HEK293 (cell line): ENCODE results near the gene INCA1.

Source experiments
- FEZF1 ChIP-seq: fragments of 450-650 bp; formaldehyde crosslinking; IDR thresholded peaks from 2 replicates; pipeline ENCODE4 v1.5.1; 2016; ENCODE audit warnings: missing biosample characterization, missing genetic modification characterization
- GLIS2 ChIP-seq: fragments of 450-650 bp; formaldehyde crosslinking; IDR thresholded peaks from 2 replicates; pipeline ENCODE4 v1.5.1; 2016; ENCODE audit warnings: missing biosample characterization, missing genetic modification characterization
- IKZF3 ChIP-seq: fragments of 450-650 bp; IDR thresholded peaks from 2 replicates; pipeline ENCODE4 v1.5.0; 2018; ENCODE audit warnings: missing biosample characterization, mild to moderate bottlenecking, missing genetic modification characterization, moderate library complexity
- KLF8 ChIP-seq: fragments of 450-650 bp; formaldehyde crosslinking; IDR thresholded peaks from 2 replicates; pipeline ENCODE4 v1.5.1; 2016; ENCODE audit warnings: missing biosample characterization, missing genetic modification characterization
- MEIS1 ChIP-seq: sonication (generic); formaldehyde crosslinking; IDR thresholded peaks from 2 replicates; pipeline ENCODE4 v1.8.1; 2022; ENCODE audit warnings: missing genetic modification reagents, mild to moderate bottlenecking, borderline replicate concordance
- OVOL3 ChIP-seq: fragments of 450-650 bp; formaldehyde crosslinking; IDR thresholded peaks from 2 replicates; pipeline ENCODE4 v1.5.1; 2016; ENCODE audit warnings: missing biosample characterization, missing genetic modification characterization
- PRDM1 ChIP-seq: fragments of 450-650 bp; formaldehyde crosslinking; IDR thresholded peaks from 2 replicates; pipeline ENCODE4; 2016; ENCODE audit warnings: missing biosample characterization, missing genetic modification characterization
- PRDM2 ChIP-seq: fragments of 450-650 bp; formaldehyde crosslinking; IDR thresholded peaks from 2 replicates; pipeline ENCODE4 v1.5.1; 2016; ENCODE audit warnings: missing biosample characterization, missing genetic modification characterization, borderline replicate concordance
- SP2 ChIP-seq: fragments of 450-650 bp; formaldehyde crosslinking; IDR thresholded peaks from 2 replicates; pipeline ENCODE4 v1.5.1; 2016; ENCODE audit warnings: missing biosample characterization, missing genetic modification characterization
- YY2 ChIP-seq: fragments of 450-650 bp; formaldehyde crosslinking; IDR thresholded peaks from 2 replicates; pipeline ENCODE4 v1.5.1; 2016; ENCODE audit warnings: missing biosample characterization, missing genetic modification characterization
- ZBTB44 ChIP-seq: fragments of 450-650 bp; IDR thresholded peaks from 2 replicates; pipeline ENCODE4 v1.5.1; 2018; ENCODE audit warnings: missing biosample characterization, mild to moderate bottlenecking, missing genetic modification characterization
- ZFP41 ChIP-seq: fragments of 450-650 bp; formaldehyde crosslinking; IDR thresholded peaks from 2 replicates; pipeline ENCODE4 v1.5.1; 2016; ENCODE audit warnings: missing biosample characterization, missing genetic modification characterization, borderline replicate concordance
- ZIC2 ChIP-seq: fragments of 450-650 bp; formaldehyde crosslinking; IDR thresholded peaks from 2 replicates; pipeline ENCODE4 v1.5.1; 2016; ENCODE audit warnings: missing biosample characterization, missing genetic modification characterization
- ZNF132 ChIP-seq: fragments of 450-650 bp; formaldehyde crosslinking; IDR thresholded peaks from 2 replicates; pipeline ENCODE4 v1.5.1; 2017; ENCODE audit warnings: missing biosample characterization, missing genetic modification characterization, borderline replicate concordance
- ZNF138 ChIP-seq: fragments of 450-650 bp; formaldehyde crosslinking; IDR thresholded peaks from 2 replicates; pipeline ENCODE4 v1.5.1; 2016; ENCODE audit warnings: missing biosample characterization, missing genetic modification characterization, borderline replicate concordance
- ZNF140 ChIP-seq: fragments of 450-650 bp; formaldehyde crosslinking; IDR thresholded peaks from 2 replicates; pipeline ENCODE4 v1.5.1; 2016; ENCODE audit warnings: missing biosample characterization, missing genetic modification characterization
- ZNF174 ChIP-seq: fragments of 450-650 bp; formaldehyde crosslinking; IDR thresholded peaks from 2 replicates; pipeline ENCODE4 v1.5.0; 2017; ENCODE audit warnings: missing biosample characterization, mild to moderate bottlenecking, missing genetic modification characterization
- ZNF175 ChIP-seq: fragments of 450-650 bp; formaldehyde crosslinking; IDR thresholded peaks from 2 replicates; pipeline ENCODE4 v1.5.1; 2016; ENCODE audit warnings: missing biosample characterization, missing genetic modification characterization
- ZNF184 ChIP-seq: fragments of 450-650 bp; IDR thresholded peaks from 2 replicates; pipeline ENCODE4 v1.5.1; 2018; ENCODE audit warnings: missing biosample characterization, mild to moderate bottlenecking, missing genetic modification characterization
- ZNF19 ChIP-seq: fragments of 450-650 bp; formaldehyde crosslinking; IDR thresholded peaks from 2 replicates; pipeline ENCODE4; 2016; ENCODE audit warnings: missing biosample characterization, missing genetic modification characterization, low read depth
- ZNF223 ChIP-seq: fragments of 450-650 bp; formaldehyde crosslinking; IDR thresholded peaks from 2 replicates; pipeline ENCODE4 v1.5.1; 2016; ENCODE audit warnings: missing biosample characterization, missing genetic modification characterization
- ZNF239 ChIP-seq: fragments of 450-650 bp; formaldehyde crosslinking; IDR thresholded peaks from 2 replicates; pipeline ENCODE4 v1.5.1; 2016; ENCODE audit warnings: missing biosample characterization, missing genetic modification characterization
- ZNF266 ChIP-seq: fragments of 450-650 bp; formaldehyde crosslinking; IDR thresholded peaks from 2 replicates; pipeline ENCODE4 v1.5.1; 2016; ENCODE audit warnings: missing biosample characterization, missing genetic modification characterization, low read depth
- ZNF335 ChIP-seq: fragments of 450-650 bp; formaldehyde crosslinking; conservative IDR thresholded peaks from 2 replicates; pipeline ENCODE4 v1.5.1; 2016; ENCODE audit warnings: missing biosample characterization, missing genetic modification characterization
- ZNF514 ChIP-seq: fragments of 450-650 bp; formaldehyde crosslinking; IDR thresholded peaks from 2 replicates; pipeline ENCODE4 v1.5.1; 2016; ENCODE audit warnings: missing biosample characterization, missing genetic modification characterization
- ZNF548 ChIP-seq: fragments of 450-650 bp; formaldehyde crosslinking; IDR thresholded peaks from 2 replicates; pipeline ENCODE4 v1.5.1; 2016; ENCODE audit warnings: missing biosample characterization, missing genetic modification characterization
- ZNF639 ChIP-seq: fragments of 450-650 bp; formaldehyde crosslinking; IDR thresholded peaks from 2 replicates; pipeline ENCODE4 v1.5.1; 2016; ENCODE audit warnings: missing biosample characterization, missing genetic modification characterization
- ZNF645 ChIP-seq: fragments of 450-650 bp; formaldehyde crosslinking; IDR thresholded peaks from 2 replicates; pipeline ENCODE4; 2016; ENCODE audit warnings: missing biosample characterization, missing genetic modification characterization
- ZNF654 ChIP-seq: fragments of 450-650 bp; formaldehyde crosslinking; IDR thresholded peaks from 2 replicates; pipeline ENCODE4 v1.5.1; 2016; ENCODE audit warnings: low read depth, missing biosample characterization, missing genetic modification characterization
- ZNF704 ChIP-seq: fragments of 450-650 bp; formaldehyde crosslinking; IDR thresholded peaks from 2 replicates; pipeline ENCODE4 v1.5.1; 2016; ENCODE audit warnings: missing biosample characterization, missing genetic modification characterization
- ZNF768 ChIP-seq: fragments of 450-650 bp; formaldehyde crosslinking; IDR thresholded peaks from 2 replicates; pipeline ENCODE4 v1.5.1; 2018; ENCODE audit warnings: missing biosample characterization, mild to moderate bottlenecking, missing genetic modification characterization

INCA1 gene

GRCh38 chr17:4950075-4950745 is 47.1 kb downstream of the INCA1 start (continued):
- TF ChIP-seq ZNF174 (tag by site-specific recombination) (no peak), SP2 (no peak), PRDM2 (tag by site-specific recombination) (no peak), MEIS1 (CRISPR knock-in tag) (no peak), ZNF768 (tag by site-specific recombination) (no peak), ZNF140 (tag by site-specific recombination) (no peak), PRDM1 (no peak), IKZF3 (tag by site-specific recombination) (no peak), ZNF184 (tag by site-specific recombination) (no peak), ZIC2 (tag by site-specific recombination) (no peak), KLF8 (tag by site-specific recombination) (no peak), GLIS2 (tag by site-specific recombination) (peak; percentile 11; the same call in 1 of the 2 replicates), ZNF514 (no peak), ZFP41 (no peak), ZNF266 (no peak), ZNF335 (tag by site-specific recombination) (peak; percentile 75), OVOL3 (no peak), ZNF239 (tag by site-specific recombination) (no peak), YY2 (no peak), ZNF645 (tag by site-specific recombination) (no peak), ZNF548 (tag by site-specific recombination) (no peak), FEZF1 (tag by site-specific recombination) (no peak), ZNF704 (no peak), ZNF175 (no peak), ZNF138 (tag by site-specific recombination) (no peak), ZNF132 (tag by site-specific recombination) (no peak), ZNF639 (tag by site-specific recombination) (0 out of 2 replicates have a peak, but pooled peaks have one; percentile 0), ZNF19 (tag by site-specific recombination) (no peak), ZNF654 (tag by site-specific recombination) (no peak), ZBTB44 (tag by site-specific recombination) (no peak), ZNF223 (tag by site-specific recombination) (no peak)
